Gastroesophageal sphincter (tissue), 3 donors: ENCODE results near the gene ST7.

Source experiments
- CTCF ChIP-seq, 4 experiments: fragments of 200-600 bp in 2 of 4; fragments of 450-650 bp in 2 of 4; sonication (generic) in 1 of 4; IDR thresholded peaks; one replicate each; pipeline ENCODE4 v1.5.1; 2017 to 2019; ENCODE audit warnings: antibody characterized with exemption in 4 of 4, mild to moderate bottlenecking in 2 of 4, moderate library complexity in 2 of 4
- POLR2A ChIP-seq, 2 donors: fragments of 450-650 bp; IDR thresholded peaks; one replicate each; pipeline ENCODE4 v1.6.1; 2017; ENCODE audit warnings: antibody characterized with exemption in 2 of 2, mild to moderate bottlenecking in 2 of 2, moderate library complexity in 1 of 2
- POLR2AphosphoS5 ChIP-seq: sonication (generic); formaldehyde crosslinking; IDR thresholded peaks from one replicate; pipeline ENCODE4 v1.6.1; 2017; ENCODE audit warnings: antibody characterized with exemption

GRCh38 chr7:117048114-117048866 is 95.0 kb downstream of the ST7 start:
- TF ChIP-seq CTCF (IDR thresholded peaks at IDR 0.05), result no peak
- no peak for TF ChIP-seq POLR2A (IDR thresholded peaks at IDR 0.05)
- no peak for TF ChIP-seq POLR2AphosphoS5
